Measurements from ENCODE around the gene TPPP3. TPM values are rescaled to one million over a fixed set of nuclear protein-coding genes. Genes with fewer than 3 reads are reported as not detected.

TPPP3 gene
- total and polyA plus RNA-seq, 3 donors from 2014 or later, result 9.5 to 67.6 (median 17.5) TPM

DNA sequence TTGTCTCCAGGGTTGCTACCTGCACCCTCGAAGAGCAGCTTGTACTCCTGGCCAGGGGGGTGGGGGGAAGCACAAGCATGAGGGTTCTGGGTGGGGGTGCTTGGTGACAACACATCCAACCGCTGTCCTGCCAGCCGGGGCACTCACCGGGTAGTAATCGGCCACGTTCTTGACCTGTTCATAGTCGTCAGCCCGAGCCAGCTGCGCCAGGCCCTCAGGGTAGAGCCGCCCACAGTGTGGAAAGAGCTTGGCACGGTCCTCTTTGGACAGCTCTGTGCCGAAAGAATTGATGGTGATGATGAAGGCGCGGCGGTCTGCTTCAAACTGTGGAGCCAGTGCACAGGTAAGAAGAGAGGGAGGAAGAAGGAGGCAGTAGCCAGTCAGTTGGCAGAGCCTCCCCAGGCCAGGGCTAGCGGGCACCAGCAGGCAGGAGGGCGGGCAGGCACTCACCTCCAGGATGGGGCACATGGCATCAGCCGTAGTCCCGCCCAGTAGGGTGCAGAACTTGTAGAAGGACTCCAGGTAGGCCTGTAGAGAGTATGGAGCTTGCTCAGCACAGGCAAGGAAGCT is 45.6 kb upstream of the TPPP3 start:
- intact Hi-C loops (cut with DNase I; ENCODE audit: low total_unique reads), result no loop called here
- no peak for DNase-seq
- 92 to 94% methylated on average over 19 of the region's 19 CpGs for WGBS, 2 donors
- Histone ChIP-seq H3K27me3 (no peaks in the 10 kb centered on the region), H3K4me1 (peaks cover 13% of the 10 kb centered on the region), H3K27ac (no peak overlapping the region), H3K36me3 (ENCODE audit: low read depth, missing control alignments) (no peaks in the 10 kb centered on the region), H3K9me3 (no peaks in the 10 kb centered on the region), H3K4me3 (no peak overlapping the region)
- TF ChIP-seq, protein P1, sequence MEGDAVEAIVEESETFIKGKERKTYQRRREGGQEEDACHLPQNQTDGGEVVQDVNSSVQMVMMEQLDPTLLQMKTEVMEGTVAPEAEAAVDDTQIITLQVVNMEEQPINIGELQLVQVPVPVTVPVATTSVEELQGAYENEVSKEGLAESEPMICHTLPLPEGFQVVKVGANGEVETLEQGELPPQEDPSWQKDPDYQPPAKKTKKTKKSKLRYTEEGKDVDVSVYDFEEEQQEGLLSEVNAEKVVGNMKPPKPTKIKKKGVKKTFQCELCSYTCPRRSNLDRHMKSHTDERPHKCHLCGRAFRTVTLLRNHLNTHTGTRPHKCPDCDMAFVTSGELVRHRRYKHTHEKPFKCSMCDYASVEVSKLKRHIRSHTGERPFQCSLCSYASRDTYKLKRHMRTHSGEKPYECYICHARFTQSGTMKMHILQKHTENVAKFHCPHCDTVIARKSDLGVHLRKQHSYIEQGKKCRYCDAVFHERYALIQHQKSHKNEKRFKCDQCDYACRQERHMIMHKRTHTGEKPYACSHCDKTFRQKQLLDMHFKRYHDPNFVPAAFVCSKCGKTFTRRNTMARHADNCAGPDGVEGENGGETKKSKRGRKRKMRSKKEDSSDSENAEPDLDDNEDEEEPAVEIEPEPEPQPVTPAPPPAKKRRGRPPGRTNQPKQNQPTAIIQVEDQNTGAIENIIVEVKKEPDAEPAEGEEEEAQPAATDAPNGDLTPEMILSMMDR (IDR thresholded peaks at IDR 0.05), result no peak
- no peak for TF ChIP-seq POLR2A (IDR thresholded peaks at IDR 0.05)

DNA sequence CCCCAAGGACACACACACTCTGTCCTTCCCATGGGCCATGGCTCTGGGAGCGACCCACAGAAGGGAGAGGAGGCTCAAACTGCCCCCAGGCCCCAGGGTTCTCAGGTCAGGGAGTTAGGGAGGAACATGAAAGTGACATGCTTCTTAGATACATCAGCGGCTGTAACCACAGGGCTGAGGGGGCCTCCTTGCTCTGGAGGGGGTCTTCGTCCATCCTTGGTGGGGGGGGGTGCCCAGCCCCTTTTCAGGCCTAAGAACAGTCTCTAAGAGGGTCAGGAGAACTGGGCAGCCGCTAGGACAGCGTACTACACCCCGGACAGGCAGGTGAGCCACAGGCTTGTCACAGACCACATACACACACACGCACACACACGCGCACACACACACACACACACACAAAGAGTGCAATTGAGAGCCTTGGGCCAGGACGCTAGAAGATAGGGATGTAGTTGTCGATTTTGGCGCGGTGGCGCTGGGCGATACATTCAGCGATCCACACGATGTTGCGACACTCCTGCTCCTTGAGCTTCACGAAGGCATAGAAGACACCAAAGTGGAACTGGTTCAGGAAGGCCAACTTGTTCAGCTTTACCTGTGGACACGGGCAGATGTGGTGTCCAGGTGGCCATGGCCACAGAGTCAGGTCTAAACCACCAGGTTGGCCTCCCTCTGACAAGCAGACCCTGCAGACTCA is 44.9 kb upstream of the TPPP3 start:
- intact Hi-C loops (cut with DNase I; ENCODE audit: low total_unique reads), result no loop called here
- no peaks in the 10 kb centered on the region for H3K36me3 ChIP-seq (ENCODE audit: low read depth, missing control alignments)
- no peaks in the 10 kb centered on the region for H3K27me3 ChIP-seq
- H3K27ac ChIP-seq, result no peak overlapping the region
- no peak for DNase-seq
- H3K4me1 ChIP-seq, result peaks cover 8% of the 10 kb centered on the region
- H3K4me3 ChIP-seq, result no peak overlapping the region
- WGBS, 2 donors, result 93% methylated on average over 18 to 20 of the region's 20 CpGs
- TF ChIP-seq POLR2A (IDR thresholded peaks at IDR 0.05), result no peak
- TF ChIP-seq, protein P1 (IDR thresholded peaks at IDR 0.05), result no peak
- no peaks in the 10 kb centered on the region for H3K9me3 ChIP-seq

DNA sequence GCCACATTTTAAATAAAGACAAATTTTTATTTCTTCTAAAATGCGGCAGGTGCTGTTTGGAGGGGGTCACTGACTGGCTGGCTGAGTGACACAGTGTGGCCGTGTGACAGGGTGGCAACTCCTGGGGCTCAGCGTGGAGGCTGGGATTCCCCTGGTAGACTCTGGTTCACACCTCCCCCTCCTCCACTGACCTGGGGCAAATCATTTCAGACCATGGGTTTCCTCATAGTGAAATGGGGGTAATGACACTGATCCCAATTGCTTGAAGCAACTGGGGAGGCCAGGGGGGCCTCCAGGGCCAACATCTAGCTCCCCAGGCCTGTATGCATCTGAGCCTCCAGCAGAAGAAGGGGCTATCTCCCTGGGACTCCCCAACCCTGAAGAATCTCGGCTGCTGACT is 44.2 kb upstream of the TPPP3 start:
- 78 to 85% methylated on average over 4 of the region's 4 CpGs for WGBS, 2 donors

DNA sequence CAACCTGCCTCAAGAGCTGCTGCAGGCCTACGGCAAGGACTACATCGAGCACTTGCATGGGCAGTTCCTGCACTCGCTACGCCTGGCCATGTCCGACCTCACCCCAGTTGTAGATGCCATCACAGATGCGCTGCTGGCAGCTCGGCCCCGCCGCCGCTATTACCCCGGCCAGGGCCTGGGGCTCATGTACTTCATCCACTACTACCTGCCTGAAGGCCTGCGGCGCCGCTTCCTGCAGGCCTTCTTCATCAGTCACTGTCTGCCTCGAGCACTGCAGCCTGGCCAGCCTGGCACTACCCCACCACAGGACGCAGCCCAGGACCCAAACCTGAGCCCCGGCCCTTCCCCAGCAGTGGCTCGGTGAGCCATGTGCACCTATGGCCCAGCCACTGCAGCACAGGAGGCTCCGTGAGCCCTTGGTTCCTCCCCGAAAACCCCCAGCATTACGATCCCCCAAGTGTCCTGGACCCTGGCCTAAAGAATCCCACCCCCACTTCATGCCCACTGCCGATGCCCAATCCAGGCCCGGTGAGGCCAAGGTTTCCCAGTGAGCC is 43.4 kb upstream of the TPPP3 start:
- H3K36me3 ChIP-seq (ENCODE audit: low read depth, missing control alignments), result no peaks in the 10 kb centered on the region

More for the DNA sequence above, 44.2 kb upstream of the TPPP3 start:
- H3K36me3 ChIP-seq (ENCODE audit: low read depth, missing control alignments), result no peaks in the 10 kb centered on the region
- H3K27me3 ChIP-seq, result no peaks in the 10 kb centered on the region
- TF ChIP-seq, protein P1 (IDR thresholded peaks at IDR 0.05), result no peak
- no peak for TF ChIP-seq POLR2A (IDR thresholded peaks at IDR 0.05)
- peaks cover 3% of the 10 kb centered on the region for H3K4me1 ChIP-seq
- no peak for DNase-seq
- H3K9me3 ChIP-seq, result no peaks in the 10 kb centered on the region
- H3K27ac ChIP-seq, result no peak overlapping the region
- no peak overlapping the region for H3K4me3 ChIP-seq
- intact Hi-C loops (cut with DNase I; ENCODE audit: low total_unique reads), result no loop called here

More for the DNA sequence above, 43.4 kb upstream of the TPPP3 start:
- H3K9me3 ChIP-seq, result no peaks in the 10 kb centered on the region
- DNase-seq, result no peak
- H3K27ac ChIP-seq, result no peak overlapping the region
- TF ChIP-seq POLR2A (IDR thresholded peaks at IDR 0.05), result no peak
- TF ChIP-seq, protein P1 (IDR thresholded peaks at IDR 0.05), result no peak
- 93% methylated on average over 20 to 23 of the region's 23 CpGs for WGBS, 2 donors
- H3K27me3 ChIP-seq, result no peaks in the 10 kb centered on the region
- peaks cover 11% of the 10 kb centered on the region for H3K4me1 ChIP-seq
- H3K4me3 ChIP-seq, result no peak overlapping the region
- intact Hi-C loops (cut with DNase I; ENCODE audit: low total_unique reads), result no loop called here
